ENCODE measurements around the gene COPS9. TPM values are rescaled to one million over a fixed set of nuclear protein-coding genes. Genes with fewer than 3 reads are reported as not detected.

Gene COPS9
- 100 to 1,000 TPM; 172 to 220 (median 185) TPM for total RNA-seq
- 618 TPM for polyA plus RNA-seq
- long read RNA-seq, donor 1, transcript COPS9-205 (3 exons, 418 nt): major isoform, 29 of 33 reads
- long read RNA-seq, donor 1, partial matches to known transcripts: 0 of 33 reads
- long read RNA-seq, donor 1, other reads (novel, unspliced or antisense): 0 of 33 reads
- long read RNA-seq, donor 2, transcript COPS9-205 (3 exons, 418 nt): major isoform, 29 of 33 reads
- long read RNA-seq, donor 2, partial matches to known transcripts: 0 of 33 reads
- long read RNA-seq, donor 2, other reads (novel, unspliced or antisense): 1 of 33 reads
- long read RNA-seq, donor 3, partial matches to known transcripts: 0 of 4 reads
- long read RNA-seq, donor 3, other reads (novel, unspliced or antisense): 0 of 4 reads
- long read RNA-seq, donor 4, transcript COPS9-205 (3 exons, 418 nt): major isoform, 18 of 22 reads
- long read RNA-seq, donor 4, partial matches to known transcripts: 0 of 22 reads
- long read RNA-seq, donor 4, other reads (novel, unspliced or antisense): 1 of 22 reads

DNA sequence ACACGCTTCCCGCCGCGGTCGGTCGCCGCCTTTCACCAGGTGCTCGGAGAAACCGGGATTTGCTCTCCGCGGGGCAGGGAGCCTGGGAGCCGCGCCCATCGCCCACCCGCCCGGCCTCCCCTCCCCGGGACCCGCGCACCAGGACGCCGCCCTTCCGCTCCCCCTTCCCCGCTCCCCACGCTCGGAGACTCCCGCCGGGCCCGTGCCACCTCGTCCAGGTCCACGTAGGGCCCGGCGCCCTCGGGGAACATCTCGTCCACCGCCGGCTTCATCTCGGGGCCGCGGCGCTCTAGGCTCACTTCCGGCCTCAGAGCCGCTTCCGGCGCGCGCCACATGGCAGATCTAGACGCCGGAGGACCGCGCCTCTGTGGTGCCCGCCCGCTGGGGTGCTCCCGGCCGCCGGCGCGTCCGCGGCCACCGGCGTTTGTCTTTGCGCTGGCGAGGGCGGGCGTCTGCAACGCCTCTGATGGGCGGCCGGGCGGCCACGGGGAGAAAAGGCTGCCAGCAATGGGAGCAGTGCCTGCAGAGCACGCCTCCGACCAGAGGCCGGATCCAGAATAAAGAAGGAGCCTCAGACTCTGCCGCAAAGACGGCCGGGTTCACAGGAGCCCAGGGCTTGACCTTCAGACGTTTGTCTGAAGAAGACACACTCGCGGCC, at the start of gene COPS9:
Gene COPS9 (minus strand): TSS at position 293 of the 658 bp plus-strand sequence. CDS start 21 bp downstream, at position 272.
- ATAC-seq: peak; percentile 96 to 98
- peaks cover 8% of the 10 kb centered on the region for H3K4me1 ChIP-seq (ENCODE audit: control insufficient read depth, insufficient read depth, low read length)
- intact Hi-C loops (cut with DNase I): no loop called here
- no peaks in the 10 kb centered on the region for H3K27me3 ChIP-seq (ENCODE audit: control insufficient read depth, insufficient read depth)
- H3K4me3 ChIP-seq (ENCODE audit: low read length): peak within 1 kb of the TSS; percentile 93
- peak; percentile 88 to 96 (median 95) for DNase-seq
- under 1% methylated on average over 79 of the region's 79 CpGs for WGBS
- peak within 1 kb of the TSS; percentile 63 for H3K27ac ChIP-seq (ENCODE audit: low read length)
- H3K9me3 ChIP-seq (ENCODE audit: control insufficient read depth, low read length): no peaks in the 10 kb centered on the region

GRCh38 chr2:240184656-240185055, 48.6 kb upstream of the COPS9 start:
- DNase-seq (no peak), ATAC-seq (no peak)
- 58% methylated on average over 3 of the region's 3 CpGs for WGBS
- Histone ChIP-seq H3K9me3 (ENCODE audit: control insufficient read depth, low read length) (no peaks in the 10 kb centered on the region), H3K4me3 (ENCODE audit: low read length) (no peak overlapping the region), H3K27me3 (ENCODE audit: control insufficient read depth, insufficient read depth) (no peaks in the 10 kb centered on the region), H3K27ac (ENCODE audit: low read length) (no peak overlapping the region), H3K4me1 (ENCODE audit: control insufficient read depth, insufficient read depth, low read length) (no peaks in the 10 kb centered on the region)
- intact Hi-C loops (cut with DNase I): no loop called here

GRCh38 chr2:240183875-240184590, 47.9 kb upstream of the COPS9 start:
- Histone ChIP-seq H3K27me3 (ENCODE audit: control insufficient read depth, insufficient read depth) (no peaks in the 10 kb centered on the region), H3K9me3 (ENCODE audit: control insufficient read depth, low read length) (no peaks in the 10 kb centered on the region), H3K4me1 (ENCODE audit: control insufficient read depth, insufficient read depth, low read length) (no peaks in the 10 kb centered on the region), H3K27ac (ENCODE audit: low read length) (no peak overlapping the region), H3K4me3 (ENCODE audit: low read length) (no peak overlapping the region)
- 86% methylated on average over 13 of the region's 13 CpGs for WGBS
- DNase-seq: no peak
- intact Hi-C loops (cut with DNase I): no loop called here
- no peak for ATAC-seq

- H3K9me3 ChIP-seq (ENCODE audit: control insufficient read depth, low read length): no peaks in the 10 kb centered on the region
- no peak for DNase-seq
- ATAC-seq: no peak
- H3K4me3 ChIP-seq (ENCODE audit: low read length): no peak overlapping the region
- intact Hi-C loops (cut with DNase I): no loop called here
- 74% methylated on average over 22 of the region's 22 CpGs for WGBS
- H3K27me3 ChIP-seq (ENCODE audit: control insufficient read depth, insufficient read depth): no peaks in the 10 kb centered on the region
- no peaks in the 10 kb centered on the region for H3K4me1 ChIP-seq (ENCODE audit: control insufficient read depth, insufficient read depth, low read length)
- no peak overlapping the region for H3K27ac ChIP-seq (ENCODE audit: low read length)
Observed at GRCh38 chr2:240183006-240183874, 47.1 kb upstream of the COPS9 start.

- intact Hi-C loops (cut with DNase I): no loop called here
- Histone ChIP-seq H3K27me3 (ENCODE audit: control insufficient read depth, insufficient read depth) (no peaks in the 10 kb centered on the region), H3K4me1 (ENCODE audit: control insufficient read depth, insufficient read depth, low read length) (no peaks in the 10 kb centered on the region), H3K4me3 (ENCODE audit: low read length) (no peak overlapping the region), H3K9me3 (ENCODE audit: control insufficient read depth, low read length) (no peaks in the 10 kb centered on the region), H3K27ac (ENCODE audit: low read length) (no peak overlapping the region)
- ATAC-seq (no peak), DNase-seq (no peak)
- WGBS: 89% methylated on average over 4 of the region's 4 CpGs
Observed at GRCh38 chr2:240182476-240182875, 46.4 kb upstream of the COPS9 start.

GRCh38 chr2:240182001-240182400, 45.9 kb upstream of the COPS9 start:
- no peak for ATAC-seq
- 80% methylated on average over 5 of the region's 5 CpGs for WGBS
- Histone ChIP-seq H3K4me1 (ENCODE audit: control insufficient read depth, insufficient read depth, low read length) (no peaks in the 10 kb centered on the region), H3K27me3 (ENCODE audit: control insufficient read depth, insufficient read depth) (no peaks in the 10 kb centered on the region), H3K27ac (ENCODE audit: low read length) (no peak overlapping the region), H3K9me3 (ENCODE audit: control insufficient read depth, low read length) (no peaks in the 10 kb centered on the region), H3K4me3 (ENCODE audit: low read length) (no peak overlapping the region)
- intact Hi-C loops (cut with DNase I): no loop called here
- DNase-seq: no peak

DNA sequence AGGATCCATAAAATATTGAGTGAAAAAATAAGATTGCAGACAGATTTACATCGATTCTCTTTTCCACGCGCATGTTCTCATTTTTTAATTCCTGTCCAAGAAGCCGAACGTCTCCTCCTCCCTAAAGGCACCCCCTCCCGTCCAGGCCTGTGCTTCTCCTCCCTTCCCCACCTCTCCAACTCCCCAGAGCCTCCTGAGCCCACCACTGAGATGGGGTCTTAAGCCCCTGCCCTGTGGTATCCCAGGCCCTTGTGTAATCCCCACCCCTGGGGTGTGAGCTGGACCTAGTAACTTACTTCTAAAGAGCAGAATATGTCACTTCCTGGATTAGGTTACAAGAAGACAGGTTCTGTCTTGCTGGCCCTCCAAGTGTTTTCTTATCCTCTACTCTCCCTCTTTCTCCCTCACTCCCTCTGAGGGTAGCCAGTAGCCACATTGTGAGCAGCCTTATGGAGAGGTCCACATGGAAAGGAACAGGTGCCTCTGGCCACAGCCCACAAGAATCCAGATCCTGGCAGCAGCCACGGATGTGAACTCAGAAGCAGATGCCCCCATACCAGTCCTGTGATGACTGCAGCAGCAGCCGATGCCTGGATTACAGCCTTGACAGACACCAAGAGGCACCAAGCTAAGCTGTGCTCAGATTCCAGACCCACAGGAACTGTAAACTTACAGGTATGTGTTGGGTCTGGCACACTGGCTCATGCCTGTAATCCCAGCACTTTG, 44.0 kb upstream of the COPS9 start:
- H3K9me3 ChIP-seq (ENCODE audit: control insufficient read depth, low read length): no peaks in the 10 kb centered on the region
- no peak overlapping the region for H3K4me3 ChIP-seq (ENCODE audit: low read length)
- ATAC-seq: no peak
- H3K4me1 ChIP-seq (ENCODE audit: control insufficient read depth, insufficient read depth, low read length): no peaks in the 10 kb centered on the region
- no peak overlapping the region for H3K27ac ChIP-seq (ENCODE audit: low read length)
- WGBS: 74% methylated on average over 8 of the region's 8 CpGs
- intact Hi-C loops (cut with DNase I): no loop called here
- H3K27me3 ChIP-seq (ENCODE audit: control insufficient read depth, insufficient read depth): no peaks in the 10 kb centered on the region
- no peak for DNase-seq

DNA sequence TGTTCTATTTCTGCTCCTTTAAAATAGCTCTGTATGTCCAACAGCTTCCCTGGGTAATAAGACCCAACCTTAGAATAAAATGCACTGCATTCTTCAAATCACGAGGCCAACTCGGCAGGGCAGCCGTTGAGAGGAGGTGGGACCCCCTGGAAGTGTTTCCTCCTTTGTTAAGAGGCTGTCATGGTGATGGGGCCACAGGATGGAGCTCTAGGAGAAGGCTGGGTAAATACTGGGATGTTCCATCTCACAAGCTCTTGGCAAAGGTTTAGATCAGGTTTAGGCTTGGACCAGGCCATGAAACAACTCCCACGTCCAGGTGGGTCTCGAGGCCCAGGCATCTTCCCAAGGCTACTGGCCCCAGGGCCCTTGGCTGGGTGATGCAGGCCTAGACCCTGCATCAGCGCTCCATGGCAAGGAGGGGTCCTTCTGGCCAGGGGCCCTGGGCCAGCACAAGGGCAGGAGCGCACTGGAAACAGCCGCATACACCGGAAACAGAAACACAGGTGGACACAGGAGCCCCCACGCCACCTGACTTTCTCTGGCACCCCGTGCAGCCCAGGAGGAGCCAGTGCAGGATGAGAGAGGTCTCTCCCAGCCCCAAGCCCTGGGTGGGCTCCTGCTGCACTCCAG, 43.2 kb upstream of the COPS9 start:
- Histone ChIP-seq H3K27me3 (ENCODE audit: control insufficient read depth, insufficient read depth) (no peaks in the 10 kb centered on the region), H3K4me1 (ENCODE audit: control insufficient read depth, insufficient read depth, low read length) (no peaks in the 10 kb centered on the region), H3K4me3 (ENCODE audit: low read length) (no peak overlapping the region), H3K27ac (ENCODE audit: low read length) (no peak overlapping the region), H3K9me3 (ENCODE audit: control insufficient read depth, low read length) (no peaks in the 10 kb centered on the region)
- intact Hi-C loops (cut with DNase I): no loop called here
- no peak for ATAC-seq
- DNase-seq: no peak
- 71% methylated on average over 11 of the region's 11 CpGs for WGBS

DNA sequence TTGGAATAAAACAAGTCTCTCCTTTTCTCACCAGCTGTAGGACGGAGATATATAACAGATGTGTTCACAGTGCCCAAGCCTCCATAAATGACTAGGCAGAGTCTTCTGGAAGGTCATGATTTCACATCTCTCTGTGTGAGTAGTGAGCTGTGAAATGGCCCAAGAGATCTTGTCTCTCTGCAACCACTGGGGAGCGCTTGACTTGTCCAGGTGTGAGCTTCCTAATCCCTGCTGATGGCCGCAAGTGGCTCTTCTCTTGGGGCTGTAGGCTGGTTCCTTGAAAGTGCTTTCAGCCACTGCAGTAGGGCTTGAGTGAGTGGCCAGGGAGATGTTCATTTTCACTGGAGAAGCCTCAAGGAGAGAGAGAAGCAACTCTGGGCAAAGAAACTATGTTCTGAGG, 42.5 kb upstream of the COPS9 start:
- no peak for ATAC-seq
- no peaks in the 10 kb centered on the region for H3K27me3 ChIP-seq (ENCODE audit: control insufficient read depth, insufficient read depth)

More for the DNA sequence above, 42.5 kb upstream of the COPS9 start:
- H3K27ac ChIP-seq (ENCODE audit: low read length): no peak overlapping the region
- H3K4me3 ChIP-seq (ENCODE audit: low read length): no peak overlapping the region
- 77% methylated on average over 3 of the region's 3 CpGs for WGBS
- H3K4me1 ChIP-seq (ENCODE audit: control insufficient read depth, insufficient read depth, low read length): no peaks in the 10 kb centered on the region
- no peaks in the 10 kb centered on the region for H3K9me3 ChIP-seq (ENCODE audit: control insufficient read depth, low read length)
- intact Hi-C loops (cut with DNase I): no loop called here
- no peak for DNase-seq

Measured in right cardiac atrium (tissue), 5 donors.